Smooth muscle cell (in vitro differentiated cells): ENCODE results near the gene NOP10. TPM values are rescaled to one million over a fixed set of nuclear protein-coding genes. Genes with fewer than 3 reads are reported as not detected.
"Not testable (repeated sequence)": the region's sequence is repeated elsewhere in the genome, so short reads cannot be mapped to it uniquely, and the experiment has no call there.

ENCODE experiments used
- DNase-seq: peaks from one replicate; lab custom pipeline; 2025; ENCODE audit not compliant: unreplicated experiment; lab: John Stamatoyannopoulos, UW
- H2AFZ ChIP-seq: fragments of 200-600 bp; sonication (generic); 2 replicates; pipeline ENCODE4 v1.6.0; 2016; ENCODE audit warnings: antibody characterized with exemption, low read depth, mild to moderate bottlenecking
- H3F3A ChIP-seq: fragments of 200-600 bp; sonication (generic); 2 replicates; pipeline ENCODE4 v1.6.0; 2017; ENCODE audit warnings: antibody characterized with exemption, low read depth
- H3K27ac ChIP-seq: fragments of 200-600 bp; sonication (generic); 2 replicates; pipeline ENCODE4 v1.5.1; 2016; ENCODE audit warnings: low read depth, mild to moderate bottlenecking
- H3K27me3 ChIP-seq: fragments of 200-600 bp; sonication (generic); 2 replicates; pipeline ENCODE4 v1.6.1; 2016; ENCODE audit warnings: low read depth, mild to moderate bottlenecking
- H3K36me3 ChIP-seq: fragments of 200-600 bp; sonication (generic); 2 replicates; pipeline ENCODE4 v1.5.1; 2016; ENCODE audit warnings: low read depth
- H3K4me1 ChIP-seq: fragments of 200-600 bp; sonication (generic); 2 replicates; pipeline ENCODE4 v1.5.1; 2016; ENCODE audit warnings: low read depth
- H3K4me2 ChIP-seq: fragments of 200-600 bp; sonication (generic); 2 replicates; pipeline ENCODE4 v1.6.0; 2016; ENCODE audit warnings: mild to moderate bottlenecking
- H3K4me3 ChIP-seq: fragments of 200-600 bp; sonication (generic); 2 replicates; pipeline ENCODE4 v1.5.1; 2016; ENCODE audit warnings: mild to moderate bottlenecking
- H3K79me2 ChIP-seq: fragments of 200-600 bp; sonication (generic); 2 replicates; pipeline ENCODE4 v1.6.0; 2016; ENCODE audit warnings: low read depth, mild to moderate bottlenecking
- H3K9ac ChIP-seq: fragments of 200-600 bp; sonication (generic); 2 replicates; pipeline ENCODE4 v1.6.0; 2016; ENCODE audit warnings: low read depth
- H3K9me3 ChIP-seq: fragments of 200-600 bp; sonication (generic); replicated peaks from 2 replicates; pipeline ENCODE4 v1.5.1; 2016; ENCODE audit warnings: low read depth
- H4K20me1 ChIP-seq: fragments of 200-600 bp; sonication (generic); 2 replicates; pipeline ENCODE4 v1.6.0; 2016; ENCODE audit warnings: low read depth
- CTCF ChIP-seq: fragments of 200-600 bp; sonication (generic); IDR thresholded peaks from 2 replicates; pipeline ENCODE4 v1.5.1; 2017; ENCODE audit warnings: borderline replicate concordance, mild to moderate bottlenecking, antibody characterized with exemption; ENCODE audit not compliant: insufficient read depth, poor library complexity, severe bottlenecking
- WGBS: methylation state at CpG from one replicate; pipeline ENCODE4 v1.1.7; 2016; ENCODE audit warnings: low lambda C conversion rate; 5-methylcytosine and 5-hydroxymethylcytosine counted together
- polyA plus RNA-seq: library from polyadenylated mRNA; unstranded; fragments of >200 nt; fragmentation: Nextera tagmentation; extraction: Ambion mirVana; gene quantifications from 2 replicates; pipeline ENCODE4 v1.2.1, GENCODE V29; 2016
- total RNA-seq: library from RNA; depleted of rRNA; stranded (reverse); fragments of >200 nt; gene quantifications from 2 replicates; pipeline ENCODE4 v1.2.3, GENCODE V29; 2014

NOP10 gene
- total and polyA plus RNA-seq, 2 experiments from 2014 or later = 305 to 306 TPM

DNA sequence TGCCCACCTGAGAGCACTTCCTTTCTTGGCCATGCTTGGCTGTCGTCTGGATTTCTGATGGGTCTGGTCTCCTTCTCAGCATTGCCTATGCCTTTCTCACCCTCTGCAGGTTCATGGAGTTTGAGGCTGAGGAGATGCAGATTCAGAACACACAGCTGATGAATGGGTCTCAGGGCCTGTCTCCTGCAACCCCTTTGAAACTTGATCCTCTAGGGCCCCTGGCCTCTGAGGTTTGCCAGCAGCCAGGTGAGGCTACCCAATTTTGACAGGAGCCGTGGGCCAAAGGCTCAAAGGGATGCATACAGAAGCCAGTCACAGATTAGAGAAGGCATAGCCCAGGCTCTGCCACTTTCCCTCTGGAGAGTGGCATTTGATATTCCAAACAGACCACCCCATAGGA is 10.7 kb upstream of the NOP10 start:
- Histone ChIP-seq H3K4me1 (no peaks in the 10 kb centered on the region), H3K9me3 (no peaks in the 10 kb centered on the region), H3K27ac (no peak overlapping the region), H3K4me2 (no peak overlapping the region), H3K36me3 (no peaks in the 10 kb centered on the region), H3K9ac (no peak overlapping the region), H2AFZ (no peak overlapping the region), H3K27me3 (no peaks in the 10 kb centered on the region), H4K20me1 (no peaks in the 10 kb centered on the region), H3K4me3 (no peak overlapping the region), H3K79me2 (no peaks in the 10 kb centered on the region), H3F3A (no peaks in the 10 kb centered on the region)
- no peak for DNase-seq
- WGBS = 70% methylated on average over 2 of the region's 2 CpGs
- TF ChIP-seq CTCF = no peak

DNA sequence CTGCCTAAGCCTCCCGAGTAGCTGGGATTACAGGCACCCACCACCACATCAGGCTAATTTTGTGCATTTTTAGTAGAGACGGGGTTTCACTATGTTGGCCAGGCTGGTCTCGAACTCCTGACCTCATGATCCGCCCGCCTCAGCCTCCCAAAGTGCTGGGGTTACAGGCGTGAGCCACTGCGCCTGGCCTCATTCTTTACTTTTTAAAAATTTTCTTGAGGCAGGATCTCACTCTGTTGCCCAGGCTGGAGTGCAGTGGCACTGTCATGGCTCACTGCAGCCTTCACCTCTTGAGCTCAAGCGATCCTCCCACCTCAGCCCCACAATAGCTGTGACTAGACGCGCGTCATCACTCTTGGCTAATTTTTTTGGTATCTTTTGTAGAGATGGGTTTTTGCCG is 10.1 kb upstream of the NOP10 start:
- H3F3A ChIP-seq, H4K20me1 ChIP-seq, H3K4me3 ChIP-seq, H3K79me2 ChIP-seq, H3K27me3 ChIP-seq, H3K9me3 ChIP-seq, H3K36me3 ChIP-seq, H3K4me2 ChIP-seq, H3K4me1 ChIP-seq, H3K9ac ChIP-seq, H2AFZ ChIP-seq, DNase-seq, H3K27ac ChIP-seq: not testable (repeated sequence)
- 89% methylated on average over 11 of the region's 12 CpGs for WGBS

DNA sequence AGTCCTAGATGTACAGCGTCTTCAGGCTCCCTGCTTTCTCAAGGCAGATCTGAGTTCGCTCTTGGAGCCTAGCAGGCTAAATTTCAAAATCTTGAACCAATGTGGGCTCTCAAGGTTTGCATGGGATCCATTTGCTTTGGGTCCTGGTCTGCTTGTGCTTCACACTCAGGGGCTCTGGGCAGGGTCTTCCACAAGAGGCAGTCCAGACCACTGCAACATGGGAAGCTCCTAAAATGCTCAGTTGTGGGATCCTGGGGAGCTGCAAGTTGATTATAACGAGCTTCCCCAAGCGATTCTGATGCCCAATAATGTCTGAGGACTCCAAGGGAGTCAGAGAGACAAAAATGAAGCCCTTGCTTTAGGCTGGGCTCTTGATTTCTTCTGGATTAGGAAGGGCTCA is 6.8 kb upstream of the NOP10 start:
- Histone ChIP-seq H3K36me3 (no peaks in the 10 kb centered on the region), H3K27me3 (no peaks in the 10 kb centered on the region), H3K9me3 (no peaks in the 10 kb centered on the region), H3K4me3 (no peak overlapping the region), H3K4me2 (no peak overlapping the region), H4K20me1 (no peaks in the 10 kb centered on the region), H3K9ac (no peak overlapping the region), H2AFZ (no peak overlapping the region), H3K79me2 (no peaks in the 10 kb centered on the region), H3F3A (no peaks in the 10 kb centered on the region), H3K27ac (no peak overlapping the region), H3K4me1 (no peaks in the 10 kb centered on the region)
- TF ChIP-seq CTCF = no peak
- 90% methylated on average over 4 of the region's 4 CpGs for WGBS
- DNase-seq = no peak

DNA sequence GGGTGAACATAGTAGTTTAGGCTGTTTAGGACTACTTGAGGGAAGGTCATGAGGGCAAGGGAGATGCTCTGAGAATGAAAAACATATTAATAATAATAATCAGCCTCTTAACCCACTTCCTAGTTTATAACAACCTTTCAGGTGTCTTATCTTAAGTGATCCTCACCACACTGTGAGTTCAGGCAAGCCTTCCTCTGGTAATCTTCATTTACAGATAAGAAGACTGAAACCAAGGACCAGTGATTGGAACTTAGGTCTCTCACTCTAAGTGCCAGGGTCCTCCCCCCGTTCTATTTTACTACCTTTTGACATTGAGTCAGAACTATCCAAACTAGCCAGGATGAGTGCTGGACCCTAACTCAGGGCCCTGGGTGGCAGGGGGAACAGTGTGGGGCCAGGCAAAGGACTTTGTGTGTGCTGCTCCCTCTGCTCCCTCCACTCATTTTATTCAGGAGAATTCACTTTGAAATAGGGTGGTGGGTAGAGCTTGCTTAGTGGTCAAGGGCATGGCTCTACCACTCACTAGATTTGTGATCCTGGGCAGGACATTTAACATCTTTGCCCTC is 5.9 kb upstream of the NOP10 start:
- H3F3A ChIP-seq = no peaks in the 10 kb centered on the region
- H3K9me3 ChIP-seq = no peaks in the 10 kb centered on the region
- no peak overlapping the region for H3K27ac ChIP-seq
- DNase-seq = no peak
- H3K79me2 ChIP-seq = no peaks in the 10 kb centered on the region
- no peak overlapping the region for H3K4me2 ChIP-seq
- no peak for TF ChIP-seq CTCF
- H2AFZ ChIP-seq = no peak overlapping the region
- 71% methylated on average over 1 of the region's 1 CpG for WGBS
- H4K20me1 ChIP-seq = no peaks in the 10 kb centered on the region
- H3K27me3 ChIP-seq = no peaks in the 10 kb centered on the region
- H3K4me3 ChIP-seq = no peak overlapping the region
- H3K36me3 ChIP-seq = no peaks in the 10 kb centered on the region
- H3K4me1 ChIP-seq = no peaks in the 10 kb centered on the region
- H3K9ac ChIP-seq = no peak overlapping the region
